A549 (cell line): ENCODE data around the gene AFAP1. TPM values are rescaled to one million over a fixed set of nuclear protein-coding genes. Genes with fewer than 3 reads are reported as not detected.
A peak's percentile ranks its signal among the peaks of the same experiment; 100 is the strongest.

Experiments
- ATAC-seq, 2 experiments: fragments of 200-7000 bp in 1 of 2; fragments of >200 bp in 1 of 2; cut with Nextera tagmentation in 1 of 2; cut with Tn5 transposase in 1 of 2; 3 replicates each; pipeline versions ENCODE4 v1.8.0 to v1.9.1; 2018 to 2020; ENCODE audit warnings: mild to moderate bottlenecking in 1 of 2, moderate library complexity in 1 of 2
- CTCF ChIA-PET: fragments of 300-600 bp; sonication (Branson Sonifier 250); formaldehyde crosslinking; extraction: SDS; loops from one replicate; lab custom pipeline; 2021; ENCODE audit warnings: antibody characterized with exemption, inconsistent platforms; lab: Yijun Ruan, JAX
- POLR2A ChIA-PET: fragments of 350-600 bp; formaldehyde crosslinking; extraction: SDS; loops from one replicate; lab custom pipeline; 2021; ENCODE audit warnings: antibody characterized with exemption, inconsistent platforms; lab: Yijun Ruan, JAX
- DNase-seq, 2 experiments: peaks; one replicate each; pipeline versions ENCODE4 v3.0.0 to v3.0.0-alpha.2; 2011 to 2016; ENCODE audit warnings: low read depth in 1 of 2, low spot score in 1 of 2
- FAIRE-seq: peaks from 2 replicates; lab custom pipeline; 2011; peaks lifted over from hg19 to GRCh38; lab: Jason Lieb, UNC
- H3K27ac ChIP-seq, 2 experiments: fragments of >200 bp; sonication (Bioruptor Twin); formaldehyde crosslinking; 3 replicates each; pipeline ENCODE4 v1.5.1; 2016 to 2017
- H3K4me1 ChIP-seq: fragments of >200 bp; sonication (Bioruptor Twin); formaldehyde crosslinking; 3 replicates; pipeline ENCODE4 v1.6.1; 2016
- H3K4me2 ChIP-seq: fragments of >200 bp; sonication (Bioruptor Twin); formaldehyde crosslinking; 3 replicates; pipeline ENCODE4 v1.6.1; 2016
- H3K4me3 ChIP-seq: fragments of >200 bp; sonication (Bioruptor Twin); formaldehyde crosslinking; 3 replicates; pipeline ENCODE4 v1.5.1; 2016
- H3K9me3 ChIP-seq: fragments of >200 bp; sonication (Bioruptor Twin); formaldehyde crosslinking; 3 replicates; pipeline ENCODE4 v1.6.1; 2016
- CTCF ChIP-seq: fragments of >200 bp; sonication (Bioruptor Twin); formaldehyde crosslinking; IDR thresholded peaks from 3 replicates; pipeline ENCODE4 v1.5.1; 2016
- FOSL2 ChIP-seq, 2 experiments: fragments of 450-650 bp in 1 of 2; fragments of >200 bp in 1 of 2; sonication (Bioruptor Twin) in 1 of 2; formaldehyde crosslinking; IDR thresholded peaks; 2 replicates each; pipeline versions ENCODE4 v1.5.0 to v1.6.1; 2016 to 2020; ENCODE audit warnings: mild to moderate bottlenecking in 1 of 2, moderate library complexity in 1 of 2
- FOXS1 ChIP-seq: fragments of 250-450 bp; sonication (Bioruptor Pico); IDR thresholded peaks from 2 replicates; pipeline ENCODE4 v1.5.0; 2020; ENCODE audit warnings: mild to moderate bottlenecking, moderate library complexity
- HES2 ChIP-seq: fragments of >200 bp; sonication (Bioruptor Twin); formaldehyde crosslinking; IDR thresholded peaks from 2 replicates; pipeline ENCODE4 v1.6.1; 2016
- HMGXB4 ChIP-seq: fragments of 250-450 bp; sonication (Bioruptor Pico); IDR thresholded peaks from 2 replicates; pipeline ENCODE4 v1.5.0; 2021; ENCODE audit warnings: mild to moderate bottlenecking, moderate library complexity, borderline replicate concordance
- HOXB13 ChIP-seq: fragments of 250-450 bp; sonication (Bioruptor Pico); IDR thresholded peaks from 2 replicates; pipeline ENCODE4 v1.5.0; 2020; ENCODE audit warnings: low read depth, mild to moderate bottlenecking, moderate library complexity
- JUN ChIP-seq, 2 experiments: fragments of >200 bp; sonication (Bioruptor Twin); formaldehyde crosslinking; IDR thresholded peaks; 2 replicates in 1 of 2; 3 replicates in 1 of 2; pipeline ENCODE4 v1.6.1; 2016 to 2017
- MAZ ChIP-seq: fragments of 150-350 bp; IDR thresholded peaks from 2 replicates; pipeline ENCODE4 v1.6.1; 2014; ENCODE audit warnings: antibody characterized with exemption, low read depth, low read length, borderline replicate concordance
- MYC ChIP-seq: IDR thresholded peaks from 2 replicates; pipeline ENCODE4 v1.6.1; 2012; ENCODE audit warnings: mild to moderate bottlenecking, inconsistent platforms, low read length, improper control_type of control experiment, borderline replicate concordance
- NFE2L2 ChIP-seq: fragments of 150-350 bp; conservative IDR thresholded peaks from 2 replicates; pipeline ENCODE4 v1.6.1; 2014; ENCODE audit warnings: low read length
- PBX3 ChIP-seq: IDR thresholded peaks from 2 replicates; pipeline ENCODE4 v1.6.1; 2012
- POLR2A ChIP-seq: IDR thresholded peaks from 2 replicates; pipeline ENCODE4 v1.6.1; 2012; ENCODE audit warnings: mild to moderate bottlenecking, low read length
- RCOR1 ChIP-seq: fragments of 150-350 bp; IDR thresholded peaks from 2 replicates; pipeline ENCODE4 v1.6.1; 2014; ENCODE audit warnings: antibody characterized with exemption, low read length, low read depth
- ZFP36 ChIP-seq: fragments of 450-650 bp; IDR thresholded peaks from 2 replicates; pipeline ENCODE4 v1.6.1; 2014; ENCODE audit warnings: borderline replicate concordance; ENCODE audit not compliant: partially characterized antibody
- ZNF302 ChIP-seq: fragments of 250-450 bp; sonication (Bioruptor Pico); IDR thresholded peaks from 2 replicates; pipeline ENCODE4 v1.9.0; 2021; ENCODE audit warnings: inconsistent platforms, mild to moderate bottlenecking, moderate library complexity
- ZSCAN20 ChIP-seq: fragments of 250-450 bp; sonication (Bioruptor Pico); IDR thresholded peaks from 2 replicates; pipeline ENCODE4 v1.8.0; 2022; ENCODE audit warnings: mild to moderate bottlenecking, moderate library complexity
- WGBS: methylation state at CpG from one replicate; pipeline ENCODE4 v1.1.6; 2017; ENCODE audit errors: missing lambda C conversion rate; 5-methylcytosine and 5-hydroxymethylcytosine counted together
- polyA plus RNA-seq, 4 experiments: library from polyadenylated mRNA; depleted of rRNA in 3 of 4; stranded (reverse); fragments of >200 nt; fragmentation: RNase III in 1 of 4; extraction: RNeasy Plus Mini Kit Qiagen cat#74134 plus additional on column Dnase treatment in 1 of 4; gene quantifications; 2 replicates in 3 of 4; 3 replicates in 1 of 4; pipeline ENCODE4 v1.2.3, GENCODE V29; 2011 to 2017
- TF ChIP-seq, protein P1 (sequence below): IDR thresholded peaks from 2 replicates; pipeline ENCODE4 v1.6.1; 2012
- TF ChIP-seq, protein P2 (sequence below): fragments of 150-350 bp; IDR thresholded peaks from 2 replicates; pipeline ENCODE4 v1.6.1; 2014; ENCODE audit warnings: low read depth, mild to moderate bottlenecking, low read length
- TF ChIP-seq, protein P3 (sequence below): fragments of >200 bp; sonication (Bioruptor Twin); formaldehyde crosslinking; IDR thresholded peaks from 3 replicates; pipeline ENCODE4 v1.6.1; 2016

Gene AFAP1
- polyA plus RNA-seq, 2 of the 4 experiments (the other 2 are of a cell fraction), result 25.4 to 29.6 TPM

DNA sequence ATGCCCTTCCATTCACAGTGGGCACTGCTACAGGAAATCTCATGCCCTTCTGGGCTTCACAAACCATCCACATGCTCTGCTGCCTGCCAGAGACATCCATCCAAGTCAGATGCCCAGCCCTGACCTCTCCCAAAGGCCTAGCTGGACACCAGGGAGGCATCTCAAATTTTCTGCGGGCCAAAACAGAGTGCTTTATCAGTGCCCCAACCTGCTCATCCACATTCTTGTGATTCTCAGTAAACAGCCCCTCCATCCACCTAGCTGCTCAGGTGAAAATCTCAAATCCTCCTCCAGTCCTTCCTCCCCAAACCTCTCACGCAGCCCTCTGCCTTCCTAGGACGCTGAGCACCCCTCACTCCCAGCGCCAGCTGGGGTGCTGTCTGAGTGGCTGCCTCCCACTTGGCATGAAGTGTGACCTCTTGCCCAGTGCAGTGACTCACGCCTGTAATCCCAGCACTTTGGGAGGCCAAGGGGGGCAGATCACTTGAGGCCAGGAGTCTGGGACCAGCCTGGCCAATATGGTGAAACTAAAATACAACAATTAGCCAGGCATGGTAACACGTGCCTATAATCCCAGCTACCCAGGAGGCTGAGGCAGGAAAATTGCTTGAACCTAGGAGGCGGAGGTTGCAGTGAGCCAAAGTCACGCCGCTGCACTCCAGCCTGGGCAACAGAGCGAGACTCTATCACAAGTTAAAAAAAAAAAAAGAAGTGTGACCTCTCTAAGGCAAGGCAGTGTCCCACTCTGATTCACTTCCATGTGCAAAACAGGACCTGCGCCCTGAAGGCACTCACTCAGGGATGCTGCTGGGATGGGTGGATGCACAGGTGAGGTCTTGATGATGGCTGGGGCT is 1.7 kb upstream of the AFAP1 start:
- FAIRE-seq (no peak), ATAC-seq (peak in 1 of 2 experiments; percentile 11; a peak in 3 of 6 replicates), DNase-seq (no peak)
- Histone ChIP-seq H3K4me2 (peak overlapping the region; percentile 50), H3K4me1 (peaks cover 46% of the 10 kb centered on the region), H3K27ac (peak overlapping the region; percentile 59 to 100), H3K4me3 (no peak overlapping the region), H3K9me3 (no peaks in the 10 kb centered on the region)
- WGBS, result 59% methylated on average over 11 of the region's 11 CpGs
- TF ChIP-seq MYC, result no peak
- TF ChIP-seq FOXS1 (CRISPR knock-in tag), result no peak
- TF ChIP-seq, protein P1, sequence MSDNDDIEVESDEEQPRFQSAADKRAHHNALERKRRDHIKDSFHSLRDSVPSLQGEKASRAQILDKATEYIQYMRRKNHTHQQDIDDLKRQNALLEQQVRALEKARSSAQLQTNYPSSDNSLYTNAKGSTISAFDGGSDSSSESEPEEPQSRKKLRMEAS, result peak; percentile 45
- TF ChIP-seq FOSL2 (IDR thresholded peaks at IDR 0.05), result 0 out of 2 replicates have a peak, but pooled peaks have one; percentile 15
- TF ChIP-seq FOSL2 (CRISPR knock-in tag; IDR thresholded peaks at IDR 0.05), result peak; percentile 40
- ChIA-PET POLR2A (interaction anchor here (1.7 kb wide), 1 partner anchor 18 kb away, joined by 9 read pairs; no protein-coding TSS in a partner anchor), CTCF (interaction anchor here (0.8 to 4.5 kb wide), 8 partner anchors 11 to 173 kb away, joined by 3 to 17 read pairs (median 5); no protein-coding TSS in a partner anchor)

DNA sequence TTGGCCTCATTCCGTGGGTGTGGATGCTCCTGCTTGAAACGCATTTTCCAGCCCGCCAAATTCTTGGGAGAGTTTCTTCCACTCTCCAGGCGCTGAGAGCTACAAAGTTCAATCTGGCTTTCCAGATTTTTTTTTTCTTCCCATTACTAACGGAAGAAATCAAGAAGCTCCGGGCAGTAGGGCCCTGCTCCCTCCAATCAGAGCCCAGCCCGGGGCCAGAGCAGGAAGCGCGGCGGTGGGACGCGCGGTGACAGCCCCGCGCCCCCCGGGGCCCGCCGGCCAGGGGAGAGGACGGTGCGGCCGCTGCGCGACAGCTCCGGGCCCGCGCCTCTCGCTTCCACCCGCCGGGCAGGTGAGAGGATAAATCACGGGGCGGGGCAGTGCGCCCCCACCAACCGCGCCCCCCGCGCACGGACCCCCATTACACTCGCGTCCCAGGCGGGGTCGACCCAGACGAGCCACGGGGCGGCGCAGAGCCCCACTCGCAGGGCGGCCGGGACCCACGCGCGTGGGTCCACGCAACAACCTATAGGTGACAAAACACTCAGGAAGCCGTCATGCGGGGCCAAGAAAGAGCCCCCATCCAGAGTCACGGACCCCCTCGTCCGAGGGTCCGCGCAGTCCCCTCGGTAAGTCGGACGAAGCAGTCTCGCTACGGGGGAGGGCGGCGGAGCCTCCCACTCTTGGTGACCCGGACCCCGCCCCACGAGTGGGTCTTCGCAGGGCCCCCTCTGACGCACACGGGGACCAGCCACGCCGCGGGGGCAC is 868 bp downstream of the AFAP1 start:
- FAIRE-seq (no peak), DNase-seq (peak in 1 of 2 experiments; percentile 21), ATAC-seq (peak; percentile 71 to 73)
- H3K27ac ChIP-seq, result peak overlapping the region; percentile 93 to 100
- H3K4me3 ChIP-seq, result peak overlapping the region; percentile 98
- H3K4me2 ChIP-seq, result peak overlapping the region; percentile 95
- 6% methylated on average over 12 of the region's 75 CpGs for WGBS
- H3K9me3 ChIP-seq, result no peaks in the 10 kb centered on the region
- peaks cover 61% of the 10 kb centered on the region for H3K4me1 ChIP-seq
- TF ChIP-seq JUN (IDR thresholded peaks at IDR 0.05) (0 out of 5 replicates have a peak, but pooled peaks of 1 of the 2 experiments have one; percentile 17), ZNF302 (CRISPR knock-in tag) (no peak)
- ChIA-PET CTCF (interaction anchor here (0.6 to 4.5 kb wide), 10 partner anchors 9 to 179 kb away, joined by 3 to 17 read pairs (median 4); no protein-coding TSS in a partner anchor), POLR2A (interaction anchor here (1.0 to 1.4 kb wide), 4 partner anchors 9 to 62 kb away, joined by 3 to 4 read pairs (median 3); no protein-coding TSS in a partner anchor)

- TF ChIP-seq MAZ, result no peak
- no peak for TF ChIP-seq ZFP36
- TF ChIP-seq, protein P2, sequence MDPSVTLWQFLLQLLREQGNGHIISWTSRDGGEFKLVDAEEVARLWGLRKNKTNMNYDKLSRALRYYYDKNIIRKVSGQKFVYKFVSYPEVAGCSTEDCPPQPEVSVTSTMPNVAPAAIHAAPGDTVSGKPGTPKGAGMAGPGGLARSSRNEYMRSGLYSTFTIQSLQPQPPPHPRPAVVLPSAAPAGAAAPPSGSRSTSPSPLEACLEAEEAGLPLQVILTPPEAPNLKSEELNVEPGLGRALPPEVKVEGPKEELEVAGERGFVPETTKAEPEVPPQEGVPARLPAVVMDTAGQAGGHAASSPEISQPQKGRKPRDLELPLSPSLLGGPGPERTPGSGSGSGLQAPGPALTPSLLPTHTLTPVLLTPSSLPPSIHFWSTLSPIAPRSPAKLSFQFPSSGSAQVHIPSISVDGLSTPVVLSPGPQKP, result no peak
- TF ChIP-seq FOSL2 (IDR thresholded peaks at IDR 0.05), result no peak
- no peak for TF ChIP-seq FOSL2 (CRISPR knock-in tag; IDR thresholded peaks at IDR 0.05)
- no peak for TF ChIP-seq HES2
- TF ChIP-seq CTCF, result no peak
- no peak for TF ChIP-seq RCOR1
- TF ChIP-seq PBX3, result no peak
- no peak for TF ChIP-seq NFE2L2
- no peak for TF ChIP-seq HMGXB4 (CRISPR knock-in tag)
- TF ChIP-seq, protein P3, sequence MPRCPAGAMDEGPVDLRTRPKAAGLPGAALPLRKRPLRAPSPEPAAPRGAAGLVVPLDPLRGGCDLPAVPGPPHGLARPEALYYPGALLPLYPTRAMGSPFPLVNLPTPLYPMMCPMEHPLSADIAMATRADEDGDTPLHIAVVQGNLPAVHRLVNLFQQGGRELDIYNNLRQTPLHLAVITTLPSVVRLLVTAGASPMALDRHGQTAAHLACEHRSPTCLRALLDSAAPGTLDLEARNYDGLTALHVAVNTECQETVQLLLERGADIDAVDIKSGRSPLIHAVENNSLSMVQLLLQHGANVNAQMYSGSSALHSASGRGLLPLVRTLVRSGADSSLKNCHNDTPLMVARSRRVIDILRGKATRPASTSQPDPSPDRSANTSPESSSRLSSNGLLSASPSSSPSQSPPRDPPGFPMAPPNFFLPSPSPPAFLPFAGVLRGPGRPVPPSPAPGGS, result no peak
- TF ChIP-seq HOXB13 (CRISPR knock-in tag), result no peak
- TF ChIP-seq POLR2A, result no peak
- TF ChIP-seq ZSCAN20 (CRISPR knock-in tag), result no peak
- CTCF ChIA-PET, result interaction anchor here (0.6 to 4.5 kb wide), 10 partner anchors 9 to 178 kb away, joined by 3 to 17 read pairs (median 4); no protein-coding TSS in a partner anchor
- peaks cover 61% of the 10 kb centered on the region for H3K4me1 ChIP-seq
- peak overlapping the region; percentile 95 for H3K4me2 ChIP-seq
- H3K9me3 ChIP-seq, result no peaks in the 10 kb centered on the region
- POLR2A ChIA-PET, result interaction anchor here (1.0 to 1.2 kb wide), 3 partner anchors 8 to 62 kb away, joined by 3 to 4 read pairs (median 3); no protein-coding TSS in a partner anchor
- peak overlapping the region; percentile 93 to 100 for H3K27ac ChIP-seq
- ATAC-seq (peak in 1 of 2 experiments; percentile 9; a peak in 3 of 6 replicates), FAIRE-seq (no peak), DNase-seq (peak in 1 of 2 experiments; percentile 31)
- 0% methylated on average over 6 of the region's 6 CpGs for WGBS
- H3K4me3 ChIP-seq, result peak overlapping the region; percentile 98
These were observed 1.4 kb downstream of the AFAP1 start for GRCh38 chr4:7938266-7938608.
